ENCODE measurements around the gene TCEA2. TPM values are rescaled to one million over a fixed set of nuclear protein-coding genes. Genes with fewer than 3 reads are reported as not detected.
A peak's percentile ranks its signal among the peaks of the same experiment; 100 is the strongest.

The TCEA2 gene
- total and polyA plus RNA-seq, 2 of the 13 experiments (the other 11 are each of a cell fraction or from before 2014, with no cell fraction given): 28.1 to 33.7 TPM

DNA sequence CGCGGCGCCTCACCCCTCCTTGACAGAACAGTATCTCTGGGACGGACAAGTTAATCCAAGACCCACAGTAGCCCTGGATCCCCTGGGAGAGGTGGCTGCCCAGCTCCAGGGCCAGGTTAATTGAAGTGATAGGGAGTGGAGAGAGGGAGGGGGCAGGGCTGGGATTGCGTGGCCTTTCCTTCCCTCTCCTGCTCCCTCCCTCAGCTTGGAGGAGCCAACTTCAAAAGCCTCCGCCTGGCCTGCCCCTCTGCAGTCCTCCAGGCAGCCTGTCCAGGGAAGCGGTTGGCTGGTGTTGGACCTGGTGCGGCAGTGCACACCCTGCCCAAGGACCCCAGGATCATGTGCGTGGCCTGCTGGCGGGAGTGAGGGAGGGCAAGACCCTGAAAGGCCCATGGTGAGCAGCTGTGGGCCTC, 27.1 kb upstream of the TCEA2 start, which contains the start of gene C20orf204 (continued):
- TF ChIP-seq ATF6 (CRISPR knock-in tag; conservative IDR thresholded peaks at IDR 0.05): no peak; the same call in 1 of the 2 replicates
- no peak for TF ChIP-seq ZNF275 (CRISPR knock-in tag; IDR thresholded peaks at IDR 0.05; ENCODE audit: borderline replicate concordance)
- TF ChIP-seq GRHL1 (CRISPR knock-in tag; conservative IDR thresholded peaks at IDR 0.05): no peak
- TF ChIP-seq HINFP (CRISPR knock-in tag; IDR thresholded peaks at IDR 0.05; ENCODE audit: low read depth): peak; percentile 55; the same call in 1 of the 2 replicates
- TF ChIP-seq JUN (CRISPR knock-in tag; IDR thresholded peaks at IDR 0.05): peak; percentile 61
- TF ChIP-seq ZC3H13 (CRISPR knock-in tag; IDR thresholded peaks at IDR 0.05): peak; percentile 100
- TF ChIP-seq, protein P1, sequence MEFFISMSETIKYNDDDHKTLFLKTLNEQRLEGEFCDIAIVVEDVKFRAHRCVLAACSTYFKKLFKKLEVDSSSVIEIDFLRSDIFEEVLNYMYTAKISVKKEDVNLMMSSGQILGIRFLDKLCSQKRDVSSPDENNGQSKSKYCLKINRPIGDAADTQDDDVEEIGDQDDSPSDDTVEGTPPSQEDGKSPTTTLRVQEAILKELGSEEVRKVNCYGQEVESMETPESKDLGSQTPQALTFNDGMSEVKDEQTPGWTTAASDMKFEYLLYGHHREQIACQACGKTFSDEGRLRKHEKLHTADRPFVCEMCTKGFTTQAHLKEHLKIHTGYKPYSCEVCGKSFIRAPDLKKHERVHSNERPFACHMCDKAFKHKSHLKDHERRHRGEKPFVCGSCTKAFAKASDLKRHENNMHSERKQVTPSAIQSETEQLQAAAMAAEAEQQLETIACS (CRISPR knock-in tag; IDR thresholded peaks at IDR 0.05): no peak
- TF ChIP-seq ATF3 (CRISPR knock-in tag; IDR thresholded peaks at IDR 0.05): peak; percentile 78
- TF ChIP-seq ZNF713 (CRISPR knock-in tag; IDR thresholded peaks at IDR 0.05): no peak
- TF ChIP-seq TP53 (CRISPR knock-in tag; conservative IDR thresholded peaks at IDR 0.05): no peak
- peak; percentile 98 for TF ChIP-seq AGO2 (optimal IDR thresholded peaks at IDR 0.05; ENCODE audit: low read depth, low read length)
- 0 out of 2 replicates have a peak, but pooled peaks have one; percentile 46 for TF ChIP-seq ARNT2 (CRISPR knock-in tag; IDR thresholded peaks at IDR 0.05; ENCODE audit: low read depth)
- no peak for TF ChIP-seq BCLAF1 (IDR thresholded peaks at IDR 0.05)
- TF ChIP-seq AKAP8 (CRISPR knock-in tag; IDR thresholded peaks at IDR 0.05): peak; percentile 97
- TF ChIP-seq, protein P2, sequence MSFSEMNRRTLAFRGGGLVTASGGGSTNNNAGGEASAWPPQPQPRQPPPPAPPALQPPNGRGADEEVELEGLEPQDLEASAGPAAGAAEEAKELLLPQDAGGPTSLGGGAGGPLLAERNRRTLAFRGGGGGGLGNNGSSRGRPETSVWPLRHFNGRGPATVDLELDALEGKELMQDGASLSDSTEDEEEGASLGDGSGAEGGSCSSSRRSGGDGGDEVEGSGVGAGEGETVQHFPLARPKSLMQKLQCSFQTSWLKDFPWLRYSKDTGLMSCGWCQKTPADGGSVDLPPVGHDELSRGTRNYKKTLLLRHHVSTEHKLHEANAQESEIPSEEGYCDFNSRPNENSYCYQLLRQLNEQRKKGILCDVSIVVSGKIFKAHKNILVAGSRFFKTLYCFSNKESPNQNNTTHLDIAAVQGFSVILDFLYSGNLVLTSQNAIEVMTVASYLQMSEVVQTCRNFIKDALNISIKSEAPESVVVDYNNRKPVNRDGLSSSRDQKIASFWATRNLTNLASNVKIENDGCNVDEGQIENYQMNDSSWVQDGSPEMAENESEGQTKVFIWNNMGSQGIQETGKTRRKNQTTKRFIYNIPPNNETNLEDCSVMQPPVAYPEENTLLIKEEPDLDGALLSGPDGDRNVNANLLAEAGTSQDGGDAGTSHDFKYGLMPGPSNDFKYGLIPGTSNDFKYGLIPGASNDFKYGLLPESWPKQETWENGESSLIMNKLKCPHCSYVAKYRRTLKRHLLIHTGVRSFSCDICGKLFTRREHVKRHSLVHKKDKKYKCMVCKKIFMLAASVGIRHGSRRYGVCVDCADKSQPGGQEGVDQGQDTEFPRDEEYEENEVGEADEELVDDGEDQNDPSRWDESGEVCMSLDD (CRISPR knock-in tag; IDR thresholded peaks at IDR 0.05; ENCODE audit: borderline replicate concordance): no peak
